ENCODE measurements around the gene APP.

- TF ChIP-seq POLR2A (IDR thresholded peaks at IDR 0.05): no peak
- TF ChIP-seq CTCF (IDR thresholded peaks at IDR 0.05): no peak
Measured at GRCh38 chr21:26179501-26179900, 8.9 kb upstream of the APP start.
